HG03060 (cell line): ENCODE results near the gene ZNF280A.
"Not testable (repeated sequence)": the region's sequence is repeated elsewhere in the genome, so short reads cannot be mapped to it uniquely, and the experiment has no call there.

Experiments used
- ATAC-seq: cut with Tn5 transposase; IDR thresholded peaks from one replicate; pipeline ENCODE4 v1.9.1; 2021; ENCODE audit warnings: low read depth, moderate number of reproducible peaks; ENCODE audit not compliant: unreplicated experiment

ZNF280A gene

GRCh38 chr22:22545084-22545483 is 25.0 kb upstream of the ZNF280A start:
- no peak for ATAC-seq

GRCh38 chr22:22538226-22538989 is 18.3 kb upstream of the ZNF280A start:
- no peak for ATAC-seq

GRCh38 chr22:22536916-22537315 is 16.8 kb upstream of the ZNF280A start:
- no peak for ATAC-seq

- no peak for ATAC-seq
Observed at GRCh38 chr22:22536515-22536914, 16.4 kb upstream of the ZNF280A start.

GRCh38 chr22:22535662-22536061 is 15.6 kb upstream of the ZNF280A start:
- no peak for ATAC-seq

- no peak for ATAC-seq
Observed at GRCh38 chr22:22534604-22535415, 14.7 kb upstream of the ZNF280A start.

GRCh38 chr22:22533863-22534262 is 13.8 kb upstream of the ZNF280A start:
- no peak for ATAC-seq

GRCh38 chr22:22533417-22533816 is 13.3 kb upstream of the ZNF280A start:
- no peak for ATAC-seq

- ATAC-seq = not testable (repeated sequence)
Observed at GRCh38 chr22:22532547-22533071, 12.5 kb upstream of the ZNF280A start.

GRCh38 chr22:22531770-22532546 is 11.9 kb upstream of the ZNF280A start:
- ATAC-seq = no peak

- ATAC-seq = no peak
Observed at GRCh38 chr22:22528780-22529179, 8.7 kb upstream of the ZNF280A start.

GRCh38 chr22:22527312-22527711 is 7.2 kb upstream of the ZNF280A start:
- no peak for ATAC-seq

GRCh38 chr22:22526125-22526912 is 6.2 kb upstream of the ZNF280A start:
- ATAC-seq = no peak

GRCh38 chr22:22523494-22523893 is 3.4 kb upstream of the ZNF280A start:
- ATAC-seq = no peak

- ATAC-seq = no peak
Observed at GRCh38 chr22:22521631-22522030, 1.6 kb upstream of the ZNF280A start.

- ATAC-seq = no peak
Observed at GRCh38 chr22:22520667-22521602, 865 bp upstream of the ZNF280A start.

GRCh38 chr22:22519591-22519990 is 479 bp downstream of the ZNF280A start:
- no peak for ATAC-seq

- ATAC-seq = no peak
Observed at GRCh38 chr22:22516992-22517391, 3.1 kb downstream of the ZNF280A start.

- no peak for ATAC-seq
Observed at GRCh38 chr22:22515890-22516289, 4.2 kb downstream of the ZNF280A start.
